RPMI8226 (cell line): Measurements from ENCODE around the gene PIEZO1.

Source experiments
- DNase-seq: peaks from one replicate; pipeline ENCODE4 v3.0.0-alpha.2; 2015

The PIEZO1 gene

DNA sequence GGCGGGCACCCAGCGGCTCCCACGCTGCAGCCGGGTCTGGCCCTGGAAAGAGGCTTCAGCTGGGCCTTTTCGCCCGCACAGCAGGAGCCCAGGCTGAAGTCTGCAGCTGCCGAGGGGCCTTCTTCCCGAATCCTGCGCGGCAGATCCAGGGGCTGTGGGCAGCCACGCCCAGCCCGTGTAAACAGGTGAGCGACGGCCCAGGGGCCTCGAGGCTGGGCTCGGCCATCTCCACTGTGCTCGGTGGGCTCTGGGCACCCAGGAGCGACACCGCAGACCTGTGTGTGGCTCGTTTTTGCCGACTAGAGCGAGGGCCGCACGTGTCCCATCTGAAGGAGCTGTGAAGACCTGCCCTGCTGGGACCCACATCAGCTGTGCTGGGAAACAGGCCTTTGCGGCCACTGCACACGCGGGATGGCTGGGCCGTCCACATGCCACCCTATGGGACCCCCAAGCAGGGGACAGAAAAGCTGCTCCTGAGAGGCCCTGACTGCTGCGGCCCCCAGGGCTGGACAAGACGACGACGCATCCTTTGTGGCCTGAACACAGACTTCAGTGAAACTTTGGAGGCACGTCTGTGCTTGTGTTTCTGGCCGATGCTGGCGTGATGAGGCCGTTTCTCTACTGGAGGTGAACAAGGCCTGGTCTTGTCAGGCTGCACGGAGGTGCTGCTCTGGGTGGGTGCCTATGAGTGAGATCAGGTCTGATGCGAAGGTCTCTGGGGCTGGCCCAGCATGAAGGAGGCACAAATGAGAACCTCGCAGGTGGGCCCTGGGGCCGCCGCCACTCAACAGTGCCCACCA, 31.9 kb upstream of the PIEZO1 start:
- no peak for DNase-seq

DNA sequence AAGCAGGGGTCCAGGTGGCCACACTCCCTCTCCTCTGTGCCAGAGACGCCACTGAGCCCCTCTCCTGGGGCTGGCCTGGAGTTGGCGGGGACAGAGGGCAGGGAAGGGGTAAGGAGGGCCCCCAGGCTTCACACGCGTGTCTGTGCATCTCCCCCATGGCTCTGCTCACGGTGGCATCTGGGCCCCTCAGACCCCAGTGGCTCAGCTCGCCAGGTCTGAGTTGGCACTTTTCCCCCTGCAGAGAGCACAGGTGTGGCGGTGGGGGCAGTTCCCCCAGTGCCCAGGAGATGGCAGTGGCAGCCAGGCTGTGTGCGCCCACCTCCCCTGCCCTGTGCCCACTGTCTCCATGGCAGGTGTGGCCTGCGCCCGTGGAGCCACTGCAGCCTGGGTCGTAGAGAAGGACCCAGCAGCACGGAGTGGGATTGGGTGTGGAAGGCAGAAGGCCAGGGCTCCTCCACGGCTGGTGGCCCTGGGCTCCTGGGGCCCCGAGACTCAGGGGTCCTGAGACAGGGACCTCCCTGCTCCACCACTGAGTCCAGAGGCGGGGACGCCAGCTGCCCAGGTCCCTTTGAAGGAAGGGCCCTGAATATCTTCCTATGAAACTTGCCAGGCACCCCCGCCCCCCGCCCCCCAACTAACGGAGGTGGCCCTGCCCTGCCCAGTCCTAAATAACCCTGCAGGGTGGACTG, 31.0 kb upstream of the PIEZO1 start:
- DNase-seq: peak; percentile 69

- DNase-seq: no peak
Measured at GRCh38 chr16:88815227-88815626, 30.2 kb upstream of the PIEZO1 start.

- DNase-seq: no peak
Measured at GRCh38 chr16:88814144-88814502, 29.1 kb upstream of the PIEZO1 start.

GRCh38 chr16:88813269-88814143, 28.5 kb upstream of the PIEZO1 start:
- DNase-seq: no peak

DNA sequence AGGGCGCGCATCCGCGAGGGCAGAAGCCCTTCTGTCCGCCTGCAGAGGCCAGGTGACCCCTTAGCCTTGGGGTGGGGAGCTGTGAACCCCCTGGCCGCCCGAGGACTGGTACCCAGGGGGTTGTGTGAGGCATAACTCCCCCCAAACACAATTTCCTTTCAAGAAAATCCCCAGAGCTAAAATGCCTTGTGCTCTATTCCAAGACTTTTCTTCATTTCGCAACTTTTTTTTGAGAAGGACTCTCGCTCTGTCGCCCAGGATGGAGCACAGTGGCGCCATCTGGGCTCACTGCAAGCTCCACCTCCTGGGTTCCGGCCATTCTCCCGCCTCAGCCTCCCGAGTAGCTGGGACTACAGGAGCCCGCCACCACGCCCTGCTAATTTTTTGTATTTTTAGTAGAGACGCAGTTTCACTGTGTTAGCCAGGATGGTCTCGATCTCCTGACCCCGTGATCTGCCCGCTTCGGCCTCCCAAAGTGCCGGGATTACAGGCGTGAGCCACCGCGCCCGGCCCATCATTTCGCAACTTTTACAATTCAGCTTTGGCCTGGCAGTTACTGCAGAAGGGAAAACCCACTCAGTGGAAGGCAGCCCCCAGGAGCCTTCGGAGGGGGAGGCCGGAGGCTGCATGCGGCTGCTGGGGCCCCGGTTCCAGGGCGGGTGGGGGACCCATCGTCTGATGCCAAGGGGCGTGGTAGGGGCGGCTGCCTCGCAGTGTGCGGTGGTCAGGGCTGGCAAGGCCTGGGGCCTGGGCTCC, 27.7 kb upstream of the PIEZO1 start:
- DNase-seq: no peak

DNA sequence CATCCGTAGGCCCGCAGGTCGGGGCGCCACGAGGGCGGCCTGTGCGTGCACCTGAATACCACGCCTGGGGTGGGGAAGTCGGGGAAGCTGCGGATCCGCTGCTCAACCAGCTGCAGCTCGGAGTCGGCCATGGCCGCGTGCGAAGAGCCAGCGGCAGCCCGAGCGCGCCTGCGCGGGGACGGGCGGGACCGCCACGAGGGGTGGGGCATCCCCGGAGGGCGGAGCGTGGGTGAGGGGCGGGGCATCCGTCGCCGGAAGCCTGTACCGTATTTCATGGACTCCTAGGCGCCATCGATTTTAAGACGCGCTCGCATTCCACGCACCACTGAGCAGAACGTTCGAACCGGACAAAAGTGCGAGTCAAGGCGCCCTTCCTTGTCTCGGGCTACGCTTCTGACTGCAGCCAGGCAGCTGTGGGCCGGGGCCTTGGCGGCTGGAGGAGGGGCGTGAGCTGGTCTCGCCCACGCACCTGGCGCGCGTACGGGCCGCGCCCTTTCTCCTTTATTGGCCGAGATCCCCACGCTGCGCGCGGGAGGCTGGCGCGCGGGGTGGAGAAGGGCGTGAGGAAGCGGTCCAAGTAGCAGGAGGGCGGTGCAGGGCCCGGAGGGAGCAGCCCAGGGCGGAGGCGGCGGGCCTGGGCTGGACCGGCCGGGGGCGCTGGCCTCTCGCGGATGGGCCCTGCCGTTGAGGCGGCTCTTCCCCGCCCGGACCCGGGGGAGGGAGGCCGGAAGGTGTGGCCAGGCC, 26.9 kb upstream of the PIEZO1 start, which contains the start of gene APRT:
Gene APRT, minus strand, starts transcription at position 160 of the 744 bp plus-strand sequence. Its CDS starts 29 bp downstream, at position 131.
- DNase-seq: peak; percentile 88

GRCh38 chr16:88810912-88811768, 26.1 kb upstream of the PIEZO1 start:
- DNase-seq: peak; percentile 81

- DNase-seq: peak; percentile 54
Measured at GRCh38 chr16:88810166-88810911, 25.3 kb upstream of the PIEZO1 start.

DNA sequence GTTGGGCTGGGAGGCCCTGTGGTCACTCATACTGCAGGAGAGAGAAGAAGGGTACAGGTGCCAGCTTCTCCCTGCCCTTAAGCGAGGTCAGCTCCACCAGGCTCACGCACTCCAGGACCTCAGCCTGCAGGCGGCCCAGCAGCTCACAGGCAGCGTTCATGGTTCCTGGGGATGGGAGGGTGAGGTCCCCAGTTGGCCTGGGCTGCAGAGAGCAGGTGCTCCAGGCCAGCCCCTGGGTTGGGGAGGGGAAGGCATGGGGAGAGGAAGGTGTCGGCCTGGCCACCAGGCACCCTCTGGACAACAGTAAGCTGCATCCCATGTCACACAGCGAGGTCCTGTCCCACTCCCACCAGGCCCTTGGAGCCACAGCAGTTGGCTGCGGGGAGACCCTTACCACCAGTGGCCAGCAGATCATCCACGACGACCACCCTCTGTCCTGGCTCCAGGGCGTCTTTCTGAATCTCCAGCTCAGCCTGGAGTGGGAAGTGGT, 24.7 kb upstream of the PIEZO1 start:
- DNase-seq: peak; percentile 29

DNA sequence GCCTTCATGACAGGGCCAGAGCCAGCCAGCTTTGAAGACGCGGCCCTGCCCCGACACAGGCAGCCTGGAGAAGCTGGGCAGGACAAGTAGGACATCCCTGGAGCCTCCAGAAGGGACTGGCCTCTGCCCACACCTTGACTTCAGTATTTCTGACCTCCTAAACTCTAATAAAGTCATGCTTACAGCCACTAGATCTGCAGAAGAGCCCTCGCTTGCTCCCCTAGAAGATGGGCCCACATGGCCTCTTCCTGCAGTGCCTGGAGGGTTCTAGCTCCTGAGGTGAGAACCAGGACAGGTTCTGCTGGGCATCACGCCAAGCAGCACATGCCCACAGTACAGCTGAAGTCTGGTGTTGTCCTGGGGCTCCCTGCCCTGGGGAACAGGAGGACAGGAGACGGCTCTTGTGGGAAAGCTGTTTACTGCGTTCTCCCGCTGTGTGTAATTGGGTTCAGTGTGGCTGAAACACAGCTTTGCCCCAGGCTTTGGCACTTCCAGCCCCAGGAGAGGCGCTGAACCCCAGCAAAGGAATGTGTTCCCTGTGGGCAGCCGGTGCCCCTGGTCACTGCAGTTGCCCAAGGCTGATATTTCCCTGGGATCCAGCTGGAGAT, 24.2 kb upstream of the PIEZO1 start:
- DNase-seq: peak; percentile 15

DNA sequence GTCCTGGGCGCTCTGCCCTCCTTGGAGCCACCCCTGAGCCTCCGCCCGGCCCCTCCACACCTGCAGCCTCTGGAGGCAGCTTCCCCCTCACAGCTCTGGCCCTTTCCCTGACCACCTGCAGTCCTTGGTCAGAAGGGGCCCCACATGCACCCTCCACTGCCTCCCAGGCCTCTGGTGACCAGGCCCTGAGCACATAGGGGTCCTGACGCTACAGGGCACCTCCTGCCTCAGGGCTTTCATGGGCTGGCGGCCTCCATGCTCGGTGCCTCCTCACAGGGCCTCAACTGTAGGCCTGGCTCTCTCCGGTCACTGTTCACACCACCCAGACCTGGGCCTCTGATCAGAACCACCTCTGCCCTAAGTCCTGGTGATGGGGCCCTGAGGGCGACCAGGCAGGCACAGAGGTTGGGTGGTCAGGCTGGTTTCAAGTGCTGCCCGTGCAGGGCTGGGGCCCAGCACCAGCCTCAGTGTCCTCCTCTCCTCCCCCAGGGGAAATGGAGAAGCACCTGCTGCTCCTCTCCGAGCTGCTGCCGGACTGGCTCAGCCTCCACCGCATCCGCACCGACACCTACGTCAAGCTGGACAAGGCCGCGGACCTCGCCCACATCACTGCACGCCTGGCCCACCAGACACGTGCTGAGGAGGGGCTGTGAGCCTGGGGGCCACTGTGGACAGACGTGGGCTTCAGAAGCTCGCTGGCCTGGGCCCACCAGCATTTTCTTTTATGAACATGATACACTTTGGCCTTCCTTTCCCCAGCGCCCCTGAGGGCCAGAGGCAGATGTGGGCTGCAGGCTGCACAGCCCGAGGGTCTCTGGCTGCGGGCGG, 22.8 kb upstream of the PIEZO1 start:
- no peak for DNase-seq

DNA sequence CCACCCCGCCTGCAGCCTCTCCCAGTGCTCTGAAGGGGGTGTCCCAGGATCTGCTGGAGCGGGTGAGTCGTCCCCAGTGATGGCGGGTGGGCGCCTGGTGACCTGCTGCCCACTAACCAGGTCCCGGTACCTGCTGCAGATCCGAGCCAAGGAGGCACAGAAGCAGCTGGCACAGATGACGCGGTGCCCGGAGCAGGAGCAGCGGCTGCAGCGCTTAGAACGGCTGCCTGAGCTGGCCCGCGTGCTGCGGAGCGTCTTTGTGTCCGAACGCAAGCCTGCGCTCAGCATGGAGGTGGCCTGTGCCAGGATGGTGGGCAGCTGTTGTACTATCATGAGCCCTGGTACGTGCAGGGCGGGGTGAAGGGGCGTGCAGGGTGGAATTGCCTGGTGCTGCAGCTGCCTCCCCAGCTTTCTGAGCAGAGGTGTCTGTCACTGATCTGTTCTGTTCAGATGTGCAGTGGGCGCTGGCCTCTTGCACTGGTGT, 22.2 kb upstream of the PIEZO1 start:
- DNase-seq: no peak

DNA sequence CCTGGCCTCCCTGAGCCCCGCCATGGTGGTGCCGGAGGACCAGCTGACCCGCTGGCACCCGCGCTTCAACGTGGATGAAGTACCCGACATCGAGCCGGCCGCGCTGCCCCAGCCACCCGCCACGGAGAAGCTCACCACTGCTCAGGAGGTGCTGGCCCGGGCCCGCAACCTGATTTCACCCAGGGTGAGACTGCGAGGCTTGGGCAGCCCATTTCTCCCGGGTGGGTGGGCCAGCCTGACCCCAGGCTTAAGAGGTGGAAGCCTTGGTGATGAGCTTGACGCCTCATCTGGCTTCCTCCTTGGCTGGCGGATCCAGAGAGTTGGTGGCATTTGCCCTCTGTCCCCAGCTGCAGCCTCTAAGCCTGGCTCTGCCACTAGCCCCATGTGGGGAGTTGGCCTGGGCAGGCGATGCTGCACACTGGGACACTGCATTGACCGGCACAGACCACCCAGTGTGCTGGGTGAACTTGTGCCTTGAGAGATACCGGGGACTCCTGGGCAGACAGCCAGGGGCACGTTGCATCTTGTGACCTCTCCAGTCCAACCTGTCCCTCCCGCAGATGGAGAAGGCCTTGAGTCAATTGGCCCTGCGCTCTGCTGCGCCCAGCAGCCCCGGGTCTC, 21.6 kb upstream of the PIEZO1 start:
- no peak for DNase-seq

DNA sequence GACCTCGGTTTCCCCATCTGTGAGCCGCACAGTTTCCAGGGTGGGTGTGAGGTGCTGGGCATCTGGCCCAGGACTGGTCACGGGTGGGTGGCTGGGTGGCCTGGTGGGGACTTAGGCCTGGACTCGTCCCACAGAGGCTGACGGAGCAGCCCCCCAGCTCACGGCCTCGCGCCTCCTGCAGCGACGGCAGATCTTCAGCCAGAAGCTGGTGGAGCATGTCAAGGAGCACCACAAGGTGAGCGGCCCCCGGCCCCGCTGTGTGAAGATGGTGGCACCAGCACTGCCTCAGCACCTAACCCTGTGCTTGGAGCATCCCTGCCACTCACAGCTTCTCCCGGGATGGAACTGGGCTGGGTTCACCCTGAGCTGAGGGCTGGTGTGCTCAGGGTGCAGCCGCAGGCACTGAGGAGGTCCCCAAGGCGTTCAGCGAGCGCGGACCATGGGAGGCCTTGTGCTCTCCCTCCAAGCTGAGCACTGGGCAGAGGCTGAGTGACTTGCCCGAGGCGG, 20.9 kb upstream of the PIEZO1 start:
- DNase-seq: no peak

- no peak for DNase-seq
Measured at GRCh38 chr16:88805340-88805715, 20.3 kb upstream of the PIEZO1 start.

GRCh38 chr16:88804552-88805339, 19.7 kb upstream of the PIEZO1 start:
- DNase-seq: peak; percentile 76
